ENCODE data around the gene GUCY1A1.

GUCY1A1 gene

GRCh38 chr4:155708782-155709181 lies 42.1 kb downstream of the GUCY1A1 start:
- H3K36me3 ChIP-seq (ENCODE audit: control insufficient read depth, insufficient read depth, low read length): no peaks in the 10 kb centered on the region
- TF ChIP-seq CTCF (IDR thresholded peaks at IDR 0.05; ENCODE audit: insufficient read depth, low read length, poor library complexity, severe bottlenecking): no peak
- no peaks in the 10 kb centered on the region for H3K27me3 ChIP-seq (replicated peaks; ENCODE audit: control insufficient read depth, insufficient read depth, low read length)
- no peak for DNase-seq (ENCODE audit: extremely low read depth, insufficient read length)
- no peak overlapping the region for H3K4me3 ChIP-seq (replicated peaks; ENCODE audit: low read depth, low read length)

- no peak for TF ChIP-seq CTCF (IDR thresholded peaks at IDR 0.05; ENCODE audit: insufficient read depth, low read length, poor library complexity, severe bottlenecking)
- Histone ChIP-seq H3K36me3 (ENCODE audit: control insufficient read depth, insufficient read depth, low read length) (no peaks in the 10 kb centered on the region), H3K27me3 (replicated peaks; ENCODE audit: control insufficient read depth, insufficient read depth, low read length) (no peaks in the 10 kb centered on the region), H3K4me3 (replicated peaks; ENCODE audit: low read depth, low read length) (no peak overlapping the region)
- no peak for DNase-seq (ENCODE audit: extremely low read depth, insufficient read length)
Measured at GRCh38 chr4:155709918-155710317, 43.3 kb downstream of the GUCY1A1 start.

- H3K27me3 ChIP-seq (replicated peaks; ENCODE audit: control insufficient read depth, insufficient read depth, low read length): no peaks in the 10 kb centered on the region
- H3K4me3 ChIP-seq (replicated peaks; ENCODE audit: low read depth, low read length): no peak overlapping the region
- no peak for TF ChIP-seq CTCF (IDR thresholded peaks at IDR 0.05; ENCODE audit: insufficient read depth, low read length, poor library complexity, severe bottlenecking)
- no peaks in the 10 kb centered on the region for H3K36me3 ChIP-seq (ENCODE audit: control insufficient read depth, insufficient read depth, low read length)
- DNase-seq (ENCODE audit: extremely low read depth, insufficient read length): no peak
Measured at GRCh38 chr4:155711556-155711955, 44.9 kb downstream of the GUCY1A1 start.

- DNase-seq (ENCODE audit: extremely low read depth, insufficient read length): no peak
- TF ChIP-seq CTCF (IDR thresholded peaks at IDR 0.05; ENCODE audit: insufficient read depth, low read length, poor library complexity, severe bottlenecking): no peak
- H3K4me3 ChIP-seq (replicated peaks; ENCODE audit: low read depth, low read length): no peak overlapping the region
- H3K27me3 ChIP-seq (replicated peaks; ENCODE audit: control insufficient read depth, insufficient read depth, low read length): no peaks in the 10 kb centered on the region
- no peaks in the 10 kb centered on the region for H3K36me3 ChIP-seq (ENCODE audit: control insufficient read depth, insufficient read depth, low read length)
Measured at GRCh38 chr4:155712846-155713245, 46.2 kb downstream of the GUCY1A1 start.

- H3K36me3 ChIP-seq (ENCODE audit: control insufficient read depth, insufficient read depth, low read length): no peaks in the 10 kb centered on the region
- TF ChIP-seq CTCF (IDR thresholded peaks at IDR 0.05; ENCODE audit: insufficient read depth, low read length, poor library complexity, severe bottlenecking): no peak
- H3K27me3 ChIP-seq (replicated peaks; ENCODE audit: control insufficient read depth, insufficient read depth, low read length): no peaks in the 10 kb centered on the region
- DNase-seq (ENCODE audit: extremely low read depth, insufficient read length): no peak
- H3K4me3 ChIP-seq (replicated peaks; ENCODE audit: low read depth, low read length): no peak overlapping the region
Measured at GRCh38 chr4:155713911-155714310, 47.3 kb downstream of the GUCY1A1 start.

GRCh38 chr4:155722336-155722735 lies 55.7 kb downstream of the GUCY1A1 start:
- H3K36me3 ChIP-seq (ENCODE audit: control insufficient read depth, insufficient read depth, low read length): no peaks in the 10 kb centered on the region
- H3K27me3 ChIP-seq (replicated peaks; ENCODE audit: control insufficient read depth, insufficient read depth, low read length): no peaks in the 10 kb centered on the region
- no peak overlapping the region for H3K4me3 ChIP-seq (replicated peaks; ENCODE audit: low read depth, low read length)
- no peak for TF ChIP-seq CTCF (IDR thresholded peaks at IDR 0.05; ENCODE audit: insufficient read depth, low read length, poor library complexity, severe bottlenecking)
- no peak for DNase-seq (ENCODE audit: extremely low read depth, insufficient read length)

Data from GM06990 (cell line).